Cardiac muscle cell (in vitro differentiated cells and primary cell): ENCODE results near the gene EHD4. TPM values are rescaled to one million over a fixed set of nuclear protein-coding genes. Genes with fewer than 3 reads are reported as not detected.

Experiments used
- DNase-seq, 2 donors: peaks; one replicate each; pipeline versions ENCODE4 v3.0.0 to v3.0.0-alpha.2; 2010 to 2017; ENCODE audit warnings: low read depth in 1 of 2, low spot score in 1 of 2
- H3K27ac ChIP-seq: fragments of 200-600 bp; sonication (generic); 2 replicates; pipeline ENCODE4 v1.5.1; 2016
- H3K27me3 ChIP-seq: fragments of 200-600 bp; sonication (generic); 2 replicates; pipeline ENCODE4 v1.6.0; 2016; ENCODE audit warnings: control low read depth
- H3K36me3 ChIP-seq: fragments of 200-600 bp; sonication (generic); 2 replicates; pipeline ENCODE4 v1.5.1; 2016; ENCODE audit warnings: control low read depth
- H3K4me1 ChIP-seq: fragments of 200-600 bp; sonication (generic); 2 replicates; pipeline ENCODE4 v1.8.1; 2017; ENCODE audit warnings: low read depth, mild to moderate bottlenecking, mixed run types
- H3K4me3 ChIP-seq: fragments of 200-600 bp; sonication (generic); 2 replicates; pipeline ENCODE4 v1.5.1; 2016; ENCODE audit warnings: mild to moderate bottlenecking
- H3K9me3 ChIP-seq: fragments of 200-600 bp; sonication (generic); 2 replicates; pipeline ENCODE4 v1.5.1; 2017; ENCODE audit warnings: low read depth, mild to moderate bottlenecking, control low read depth
- polyA plus RNA-seq: library from polyadenylated mRNA; unstranded; fragments of >200 nt; fragmentation: Nextera tagmentation; extraction: Ambion mirVana; gene quantifications from 2 replicates; pipeline ENCODE4 v1.2.1, GENCODE V29; 2016
- total RNA-seq: library from RNA; depleted of rRNA; stranded (reverse); fragments of >200 nt; gene quantifications from 2 replicates; pipeline ENCODE4 v1.2.3, GENCODE V29; 2016
- TF ChIP-seq, protein P1 (sequence below): IDR thresholded peaks from 2 replicates; pipeline ENCODE4 v1.5.1; 2012; ENCODE audit warnings: low read depth, mild to moderate bottlenecking, low read length

The EHD4 gene
- total and polyA plus RNA-seq, 2 experiments from 2014 or later = 47.4 to 56.4 TPM

DNA sequence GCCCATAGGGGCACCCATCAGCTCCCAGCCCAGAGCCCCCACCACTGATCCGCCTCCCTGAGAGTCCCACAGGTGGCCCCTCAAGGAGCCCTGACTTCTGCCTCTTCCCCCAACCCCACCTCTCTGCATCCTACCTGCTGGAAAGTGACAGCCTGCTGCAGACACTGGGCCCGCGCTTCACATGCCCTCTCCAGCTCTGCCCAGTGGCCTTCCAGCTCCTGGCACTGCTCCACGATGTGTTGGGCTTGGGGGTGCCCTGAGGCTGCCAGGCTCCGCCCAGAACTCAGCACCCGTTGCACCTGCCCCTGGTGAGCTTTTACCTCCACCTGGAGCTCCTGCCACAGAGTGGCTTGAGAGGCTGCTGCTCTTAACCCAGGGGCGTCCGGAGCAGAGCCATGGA is 98.6 kb downstream of the EHD4 start:
- Histone ChIP-seq H3K27ac (no peak overlapping the region), H3K4me1 (peaks cover 9% of the 10 kb centered on the region), H3K27me3 (no peaks in the 10 kb centered on the region), H3K36me3 (no peaks in the 10 kb centered on the region), H3K4me3 (no peak overlapping the region), H3K9me3 (no peaks in the 10 kb centered on the region)
- TF ChIP-seq, protein P1, sequence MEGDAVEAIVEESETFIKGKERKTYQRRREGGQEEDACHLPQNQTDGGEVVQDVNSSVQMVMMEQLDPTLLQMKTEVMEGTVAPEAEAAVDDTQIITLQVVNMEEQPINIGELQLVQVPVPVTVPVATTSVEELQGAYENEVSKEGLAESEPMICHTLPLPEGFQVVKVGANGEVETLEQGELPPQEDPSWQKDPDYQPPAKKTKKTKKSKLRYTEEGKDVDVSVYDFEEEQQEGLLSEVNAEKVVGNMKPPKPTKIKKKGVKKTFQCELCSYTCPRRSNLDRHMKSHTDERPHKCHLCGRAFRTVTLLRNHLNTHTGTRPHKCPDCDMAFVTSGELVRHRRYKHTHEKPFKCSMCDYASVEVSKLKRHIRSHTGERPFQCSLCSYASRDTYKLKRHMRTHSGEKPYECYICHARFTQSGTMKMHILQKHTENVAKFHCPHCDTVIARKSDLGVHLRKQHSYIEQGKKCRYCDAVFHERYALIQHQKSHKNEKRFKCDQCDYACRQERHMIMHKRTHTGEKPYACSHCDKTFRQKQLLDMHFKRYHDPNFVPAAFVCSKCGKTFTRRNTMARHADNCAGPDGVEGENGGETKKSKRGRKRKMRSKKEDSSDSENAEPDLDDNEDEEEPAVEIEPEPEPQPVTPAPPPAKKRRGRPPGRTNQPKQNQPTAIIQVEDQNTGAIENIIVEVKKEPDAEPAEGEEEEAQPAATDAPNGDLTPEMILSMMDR = no peak
- no peak for DNase-seq

GRCh38 chr15:41872166-41872747 is 100.1 kb downstream of the EHD4 start:
- TF ChIP-seq, protein P1 = no peak
- H3K27me3 ChIP-seq = no peaks in the 10 kb centered on the region
- H3K4me1 ChIP-seq = peaks cover 9% of the 10 kb centered on the region
- no peaks in the 10 kb centered on the region for H3K9me3 ChIP-seq
- no peaks in the 10 kb centered on the region for H3K36me3 ChIP-seq
- no peak overlapping the region for H3K27ac ChIP-seq
- no peak overlapping the region for H3K4me3 ChIP-seq
- no peak for DNase-seq

DNA sequence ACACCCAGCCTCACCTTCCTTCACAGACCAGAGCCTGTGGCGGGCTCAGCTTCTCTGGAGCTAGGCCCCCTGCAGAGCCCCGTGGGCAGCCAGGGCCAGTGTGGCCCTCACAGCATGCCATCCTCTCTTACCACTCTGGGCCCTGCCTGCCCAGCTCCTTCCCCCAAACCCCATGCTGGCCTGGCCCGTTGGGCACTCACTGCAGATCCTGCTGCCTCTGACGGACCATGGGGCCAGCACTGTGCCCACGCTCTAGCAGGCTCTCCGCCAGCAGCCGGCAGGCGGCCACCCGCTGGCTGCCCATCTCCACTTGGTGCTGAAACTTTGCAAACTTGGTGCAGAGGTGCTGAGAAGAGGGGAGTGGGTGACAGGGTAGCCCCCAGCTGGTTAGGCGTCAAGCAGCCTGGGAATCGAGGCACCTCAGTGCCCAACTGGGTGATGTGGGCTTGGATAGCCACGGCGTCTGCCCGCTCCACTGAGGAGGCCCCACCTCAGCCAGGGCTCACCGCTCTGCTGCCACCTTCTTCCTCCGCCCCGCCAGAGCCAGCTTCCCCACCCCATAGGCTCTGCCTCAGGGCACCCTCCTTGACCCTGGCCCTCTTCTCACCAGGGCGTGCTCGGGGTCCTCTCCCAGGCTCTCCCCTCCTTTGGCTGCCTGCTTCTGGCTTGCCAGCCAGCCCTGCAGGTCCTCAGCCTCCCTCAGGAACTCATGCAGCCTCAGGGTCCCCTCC is 101.0 kb downstream of the EHD4 start:
- Histone ChIP-seq H3K4me3 (no peak overlapping the region), H3K36me3 (no peaks in the 10 kb centered on the region), H3K4me1 (peaks cover 9% of the 10 kb centered on the region), H3K9me3 (no peaks in the 10 kb centered on the region), H3K27me3 (no peaks in the 10 kb centered on the region), H3K27ac (no peak overlapping the region)
- DNase-seq = no peak
- TF ChIP-seq, protein P1 = no peak

GRCh38 chr15:41870689-41871081 is 101.7 kb downstream of the EHD4 start:
- Histone ChIP-seq H3K4me1 (peaks cover 15% of the 10 kb centered on the region), H3K9me3 (no peaks in the 10 kb centered on the region), H3K27ac (no peak overlapping the region), H3K4me3 (no peak overlapping the region), H3K36me3 (no peaks in the 10 kb centered on the region), H3K27me3 (no peaks in the 10 kb centered on the region)
- TF ChIP-seq, protein P1 = no peak
- peak in 1 of 2 donors; percentile 60 for DNase-seq

- DNase-seq = no peak
- H3K27me3 ChIP-seq = no peaks in the 10 kb centered on the region
- H3K27ac ChIP-seq = no peak overlapping the region
- no peaks in the 10 kb centered on the region for H3K9me3 ChIP-seq
- peaks cover 16% of the 10 kb centered on the region for H3K4me1 ChIP-seq
- TF ChIP-seq, protein P1 = no peak
- H3K36me3 ChIP-seq = no peaks in the 10 kb centered on the region
- H3K4me3 ChIP-seq = no peak overlapping the region
Measured at GRCh38 chr15:41869770-41870688, 102.3 kb downstream of the EHD4 start.
